Right kidney (tissue), 1 donor: ENCODE measurements around the gene RAB30.

Experiments used
- DNase-seq: peaks from one replicate; pipeline ENCODE4 v3.0.0-alpha.2; 2016

The RAB30 gene

DNA sequence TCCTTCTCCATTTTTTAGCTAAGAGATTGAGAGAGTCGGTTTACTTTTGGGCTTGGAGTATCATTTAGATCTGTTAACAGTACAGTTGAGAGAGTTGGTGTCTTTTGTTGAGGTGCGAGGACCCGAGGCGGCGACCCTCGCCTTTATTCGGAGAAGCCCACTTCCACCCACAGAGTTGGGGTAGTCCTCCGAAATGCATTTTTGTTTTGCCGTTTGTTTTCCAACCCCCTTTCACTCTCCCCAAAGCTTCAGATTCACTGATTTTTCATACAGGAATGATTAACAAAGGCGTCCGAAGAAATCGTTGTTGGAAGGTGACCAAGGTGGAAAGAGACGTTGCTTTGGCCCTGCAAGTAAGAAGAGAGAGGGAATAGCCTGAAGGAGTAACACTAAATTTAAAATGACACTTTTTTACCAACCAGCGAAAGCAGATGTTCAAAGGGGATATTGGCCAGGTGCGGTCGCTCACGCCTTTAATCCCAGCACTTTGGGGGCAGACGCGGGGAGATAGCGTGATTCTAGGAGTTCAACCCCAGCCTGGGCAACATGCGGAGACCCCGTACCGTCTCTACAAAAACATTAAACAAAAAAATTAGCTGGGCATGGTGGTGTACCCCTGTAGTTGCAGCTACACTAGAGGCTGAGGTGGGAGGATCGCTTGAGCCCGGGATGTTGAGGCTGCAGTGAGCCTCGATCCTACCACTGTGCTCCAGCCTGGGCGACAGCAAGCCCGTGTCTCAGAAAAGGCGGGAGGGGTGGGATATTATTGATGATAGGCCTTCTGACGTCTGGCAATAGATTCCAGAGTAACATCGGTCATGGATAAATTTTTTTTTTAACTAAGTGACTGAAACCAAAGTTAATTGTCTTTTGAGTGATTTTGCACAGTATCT is 899 bp upstream of the RAB30 start:
- no peak for DNase-seq

- no peak for DNase-seq
Observed at GRCh38 chr11:83070731-83071566, 748 bp downstream of the RAB30 start.

GRCh38 chr11:83070044-83070701 is 1.5 kb downstream of the RAB30 start:
- no peak for DNase-seq

- no peak for DNase-seq
Observed at GRCh38 chr11:83069441-83070043, 2.2 kb downstream of the RAB30 start.

DNA sequence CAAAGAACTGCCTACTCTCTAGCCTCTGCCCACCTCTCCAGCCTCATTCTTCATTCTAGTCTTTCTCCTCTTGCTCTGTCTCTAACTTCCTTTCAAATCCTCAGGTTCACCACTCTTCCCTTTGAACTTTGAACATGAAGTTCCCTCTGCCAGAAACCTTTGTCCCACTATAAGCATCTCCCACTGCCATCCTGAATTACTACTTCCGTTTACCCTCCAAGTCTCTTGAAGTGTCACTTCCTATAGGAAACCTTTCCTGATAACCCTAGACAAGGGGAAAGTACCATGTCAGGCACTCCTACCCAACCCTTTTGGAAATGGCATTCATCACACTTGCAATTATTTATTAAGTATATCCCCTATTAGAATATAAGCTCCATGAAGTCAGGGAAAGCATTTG is 3.1 kb downstream of the RAB30 start:
- no peak for DNase-seq

DNA sequence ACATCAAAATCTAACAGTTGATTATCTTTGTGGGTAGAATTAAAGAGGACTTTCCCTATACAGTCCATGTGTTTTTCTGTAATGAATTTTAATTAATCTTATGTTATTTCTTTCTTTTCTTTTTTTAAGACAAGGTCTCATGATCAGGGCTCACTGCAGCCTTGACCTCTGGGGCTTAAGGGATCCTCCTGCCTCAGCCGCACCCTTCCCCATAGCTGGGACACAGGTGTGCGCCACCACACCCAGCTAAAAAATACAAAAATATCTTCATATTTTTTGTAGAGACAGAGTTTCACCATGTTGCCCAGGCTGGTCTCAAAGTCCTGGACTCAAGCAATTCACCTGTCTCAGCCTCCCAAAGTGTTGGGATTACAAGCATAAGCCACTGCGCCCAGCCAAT is 7.7 kb downstream of the RAB30 start:
- no peak for DNase-seq

- no peak for DNase-seq
Observed at GRCh38 chr11:83063073-83063754, 8.5 kb downstream of the RAB30 start.

DNA sequence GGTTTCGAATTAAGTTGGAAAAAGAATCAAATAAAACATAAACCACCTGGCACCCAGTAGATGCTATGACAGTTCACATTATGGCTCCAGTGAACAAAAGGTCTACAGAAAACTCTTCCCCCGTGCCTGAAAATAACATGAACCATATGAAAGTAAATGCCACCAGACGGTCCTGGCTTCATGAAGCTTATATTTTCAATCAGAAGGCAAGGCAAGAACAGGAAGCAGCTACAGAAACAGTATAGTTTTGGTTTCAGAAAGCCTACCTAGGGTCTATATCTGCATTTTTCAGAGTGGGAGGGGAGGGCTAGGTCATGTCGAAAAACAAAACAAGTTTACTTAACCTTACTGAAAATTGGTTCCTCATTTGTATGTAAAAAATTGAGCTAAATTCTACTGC is 9.8 kb downstream of the RAB30 start:
- no peak for DNase-seq

DNA sequence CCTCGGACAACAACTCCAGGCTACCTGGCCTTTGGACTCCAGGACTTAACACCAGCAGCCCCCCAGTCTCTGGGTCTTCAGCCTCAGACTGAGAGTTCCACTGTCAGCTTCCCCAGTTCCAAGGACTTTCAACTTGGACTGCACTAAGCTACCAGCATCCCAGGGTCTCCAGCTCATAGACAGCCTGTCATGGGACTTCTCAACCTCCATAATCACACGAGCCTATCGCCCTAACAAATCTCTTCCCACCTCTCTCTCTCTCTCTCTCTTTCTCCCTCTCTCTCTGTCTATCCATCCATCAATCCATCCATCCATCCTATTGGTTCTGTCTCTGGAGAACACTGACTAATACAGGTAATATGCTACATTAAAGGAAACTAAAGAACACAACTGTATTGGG is 10.7 kb downstream of the RAB30 start:
- no peak for DNase-seq

- no peak for DNase-seq
Observed at GRCh38 chr11:83057721-83058120, 14.0 kb downstream of the RAB30 start.

DNA sequence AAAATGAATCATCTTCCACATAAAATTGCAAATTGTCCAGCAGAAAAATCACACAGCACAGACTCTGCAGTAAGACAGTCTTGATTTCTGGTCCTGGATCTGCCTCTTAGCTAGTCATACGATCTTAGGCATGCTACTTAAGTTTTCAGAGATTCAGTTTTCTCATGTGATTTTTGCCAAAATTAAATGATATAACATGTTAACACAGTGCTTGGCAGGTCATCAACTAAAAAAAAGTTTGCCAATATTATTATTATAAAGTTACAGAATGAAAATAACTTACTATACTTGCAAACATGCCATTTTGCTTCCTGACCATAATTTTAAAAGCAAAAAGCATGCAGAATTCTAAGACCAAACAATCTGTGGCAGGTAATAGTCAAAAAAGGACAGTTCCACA is 15.1 kb downstream of the RAB30 start:
- no peak for DNase-seq

- no peak for DNase-seq
Observed at GRCh38 chr11:83056204-83056603, 15.5 kb downstream of the RAB30 start.

- DNase-seq: no peak
Observed at GRCh38 chr11:83054904-83055380, 16.8 kb downstream of the RAB30 start.

GRCh38 chr11:83054001-83054400 is 17.7 kb downstream of the RAB30 start:
- no peak for DNase-seq

DNA sequence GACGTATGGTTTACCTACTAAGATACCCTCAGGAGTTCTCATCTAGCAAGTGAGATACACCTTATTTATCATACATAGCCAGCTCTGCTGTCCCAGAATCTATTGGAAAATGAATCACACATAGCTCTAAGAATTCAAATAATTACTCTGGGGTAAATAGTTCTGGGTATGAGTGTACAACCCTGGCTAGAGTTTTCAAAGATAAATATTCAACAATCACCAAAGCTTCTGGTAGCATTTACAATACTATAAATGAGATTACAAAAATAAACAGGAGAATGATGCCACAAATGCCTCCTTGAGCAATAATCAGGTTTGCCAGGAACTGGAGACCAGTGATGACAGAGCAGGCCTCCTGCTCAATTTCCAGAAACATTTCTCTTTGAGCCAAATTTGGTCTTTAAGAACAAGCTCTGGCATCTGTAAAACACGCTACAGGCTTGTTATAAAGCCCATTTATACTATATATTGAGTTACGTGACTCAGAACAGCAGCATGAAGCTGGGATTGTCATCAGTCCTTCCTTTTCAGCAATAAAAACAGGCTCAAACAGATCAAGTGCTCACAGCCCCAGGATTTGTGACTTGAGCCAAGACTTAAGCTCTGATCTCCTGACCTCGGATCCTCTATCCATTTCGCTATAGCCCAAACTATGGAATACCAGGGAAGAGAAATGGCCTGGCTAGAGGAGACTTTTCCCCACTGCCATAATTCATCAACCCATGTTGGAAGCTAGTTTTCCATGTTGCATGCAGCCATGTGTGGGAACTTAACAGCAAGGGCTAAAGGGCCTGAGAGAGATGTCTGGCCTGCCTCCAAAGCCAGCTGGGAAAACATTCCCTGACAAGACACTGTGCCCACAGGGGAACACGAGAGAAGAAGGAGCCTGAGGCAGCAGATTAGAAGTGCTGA is 19.7 kb downstream of the RAB30 start:
- DNase-seq: peak; percentile 34

GRCh38 chr11:83047515-83048225 is 24.0 kb downstream of the RAB30 start:
- DNase-seq: no peak

DNA sequence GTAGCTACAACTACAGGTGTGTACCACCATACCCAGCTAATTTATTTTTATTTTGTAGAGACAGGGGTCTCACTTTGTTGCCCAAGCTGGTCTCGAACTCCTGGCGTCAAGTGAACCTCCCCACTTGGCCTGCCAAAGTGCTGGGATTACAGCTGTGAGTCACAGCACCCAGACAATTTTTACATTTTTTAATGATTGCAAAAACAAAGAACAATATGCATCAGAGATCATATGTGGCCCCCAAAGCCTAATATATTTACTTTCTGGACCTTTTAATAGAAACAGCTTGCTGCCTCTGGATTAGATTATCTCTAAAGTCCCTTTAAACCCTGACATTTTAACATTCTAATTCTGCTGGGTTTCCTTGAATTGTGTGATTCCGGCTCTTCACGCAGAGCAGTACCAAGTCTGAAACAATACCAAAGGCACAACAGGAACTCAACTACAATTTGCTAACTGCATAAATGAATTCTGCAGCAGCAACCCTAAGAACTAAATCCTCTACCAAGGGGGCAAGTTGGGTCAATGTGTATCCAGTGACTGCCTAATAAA is 25.0 kb downstream of the RAB30 start:
- no peak for DNase-seq

GRCh38 chr11:83044958-83045712 is 26.6 kb downstream of the RAB30 start:
- no peak for DNase-seq
